Ascending aorta (tissue), 2 donors: ENCODE measurements around the gene SLC2A13. TPM values are rescaled to one million over a fixed set of nuclear protein-coding genes. Genes with fewer than 3 reads are reported as not detected.

Experiments used
- DNase-seq, 2 donors: peaks; one replicate each; pipeline ENCODE4 v3.0.0-alpha.2; 2019; ENCODE audit warnings: low spot score in 2 of 2
- H3K27ac ChIP-seq, 2 donors: fragments of 200-600 bp; sonication (generic); one replicate each; pipeline ENCODE4 v1.5.1; 2016 to 2017; ENCODE audit warnings: mild to moderate bottlenecking in 1 of 2
- H3K27me3 ChIP-seq: fragments of 200-600 bp; sonication (generic); one replicate; pipeline ENCODE4 v1.5.1; 2017
- H3K36me3 ChIP-seq, 2 donors: fragments of 200-600 bp; sonication (generic); one replicate each; pipeline ENCODE4 v1.5.1; 2016
- H3K4me1 ChIP-seq, 2 donors: fragments of 200-600 bp; sonication (generic); one replicate each; pipeline ENCODE4 v1.5.1; 2016 to 2017; ENCODE audit warnings: mild to moderate bottlenecking in 1 of 2
- H3K4me3 ChIP-seq, 2 donors: fragments of 200-600 bp; sonication (generic); one replicate each; pipeline ENCODE4 v1.5.1; 2016 to 2017; ENCODE audit warnings: mild to moderate bottlenecking in 1 of 2
- H3K9me3 ChIP-seq, 2 donors: fragments of 200-600 bp; sonication (generic); one replicate each; pipeline ENCODE4 v1.5.1; 2016
- intact Hi-C: fragments of 100-400 bp; cut with DNase I; formaldehyde crosslinking; loops from one replicate; pipeline ENCODE4 v1.15.1; 2023
- total RNA-seq: library from RNA; depleted of rRNA; stranded (reverse); fragments of >200 nt; gene quantifications from one replicate; pipeline ENCODE4 v1.1.0, GENCODE V29; 2016
- TF ChIP-seq, protein P1 (sequence below), 3 experiments: fragments of 200-600 bp in 2 of 3; fragments of 450-650 bp in 1 of 3; sonication (generic) in 2 of 3; IDR thresholded peaks; one replicate each; pipeline ENCODE4 v1.5.1; 2016 to 2019; ENCODE audit warnings: antibody characterized with exemption in 3 of 3, mild to moderate bottlenecking in 1 of 3, moderate library complexity in 1 of 3

The SLC2A13 gene
- total RNA-seq, 1 donor from 2014 or later = 23.5 TPM

DNA sequence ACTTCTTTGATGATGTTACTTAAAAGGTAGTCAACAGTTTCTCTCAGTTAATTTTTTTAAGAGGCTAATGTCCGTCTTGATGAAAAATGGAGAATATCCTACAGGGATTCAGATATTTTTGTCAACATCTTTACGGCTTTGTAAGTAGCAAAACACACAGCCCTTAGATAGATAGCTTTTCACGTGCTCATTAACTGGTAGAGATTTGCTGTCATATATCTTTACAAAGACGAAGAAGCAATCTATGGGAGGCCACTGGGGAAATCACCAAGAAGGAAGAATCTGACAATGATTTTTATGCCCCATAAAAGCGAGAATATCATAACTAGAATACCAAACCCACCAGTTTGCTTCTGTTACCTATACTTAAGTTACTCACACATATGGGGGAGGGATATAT is 121.2 kb downstream of the SLC2A13 start:
- TF ChIP-seq, protein P1, sequence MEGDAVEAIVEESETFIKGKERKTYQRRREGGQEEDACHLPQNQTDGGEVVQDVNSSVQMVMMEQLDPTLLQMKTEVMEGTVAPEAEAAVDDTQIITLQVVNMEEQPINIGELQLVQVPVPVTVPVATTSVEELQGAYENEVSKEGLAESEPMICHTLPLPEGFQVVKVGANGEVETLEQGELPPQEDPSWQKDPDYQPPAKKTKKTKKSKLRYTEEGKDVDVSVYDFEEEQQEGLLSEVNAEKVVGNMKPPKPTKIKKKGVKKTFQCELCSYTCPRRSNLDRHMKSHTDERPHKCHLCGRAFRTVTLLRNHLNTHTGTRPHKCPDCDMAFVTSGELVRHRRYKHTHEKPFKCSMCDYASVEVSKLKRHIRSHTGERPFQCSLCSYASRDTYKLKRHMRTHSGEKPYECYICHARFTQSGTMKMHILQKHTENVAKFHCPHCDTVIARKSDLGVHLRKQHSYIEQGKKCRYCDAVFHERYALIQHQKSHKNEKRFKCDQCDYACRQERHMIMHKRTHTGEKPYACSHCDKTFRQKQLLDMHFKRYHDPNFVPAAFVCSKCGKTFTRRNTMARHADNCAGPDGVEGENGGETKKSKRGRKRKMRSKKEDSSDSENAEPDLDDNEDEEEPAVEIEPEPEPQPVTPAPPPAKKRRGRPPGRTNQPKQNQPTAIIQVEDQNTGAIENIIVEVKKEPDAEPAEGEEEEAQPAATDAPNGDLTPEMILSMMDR (IDR thresholded peaks at IDR 0.05) = no peak
- H3K9me3 ChIP-seq = no peaks in the 10 kb centered on the region
- no peaks in the 10 kb centered on the region for H3K36me3 ChIP-seq
- intact Hi-C loops = no loop called here
- H3K4me1 ChIP-seq = no peaks in the 10 kb centered on the region
- DNase-seq = no peak
- H3K27ac ChIP-seq = no peak overlapping the region
- no peaks in the 10 kb centered on the region for H3K27me3 ChIP-seq
- no peak overlapping the region for H3K4me3 ChIP-seq

DNA sequence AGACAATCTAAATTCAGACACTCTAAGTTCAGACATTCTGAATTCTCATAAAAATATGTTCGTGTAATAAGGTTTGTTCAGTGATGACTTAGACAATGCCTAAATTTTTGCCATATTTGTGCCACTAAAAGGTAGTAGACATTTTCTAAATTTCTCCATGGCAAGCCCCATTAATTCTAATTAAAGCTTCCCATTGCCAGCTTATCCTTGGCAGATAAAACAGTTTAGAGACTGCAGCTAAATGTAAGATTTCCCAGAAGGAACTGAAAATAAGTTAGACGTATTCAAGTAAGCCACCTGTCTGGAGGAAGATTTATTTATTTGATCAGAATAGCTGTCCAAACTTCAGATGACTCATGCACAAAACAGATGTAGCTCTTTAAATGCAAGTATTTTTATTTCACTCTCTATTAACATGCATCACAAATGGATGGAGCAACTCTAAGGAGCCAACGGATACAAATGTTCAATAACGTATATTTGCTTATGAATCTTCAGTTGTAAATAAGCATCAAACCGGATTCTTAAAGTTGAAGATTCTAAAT is 130.4 kb downstream of the SLC2A13 start:
- Histone ChIP-seq H3K4me3 (no peak overlapping the region), H3K9me3 (peaks cover 0 to 4% of the 10 kb centered on the region in 2 donors), H3K27ac (no peak overlapping the region), H3K4me1 (no peaks in the 10 kb centered on the region), H3K27me3 (no peaks in the 10 kb centered on the region), H3K36me3 (no peaks in the 10 kb centered on the region)
- no peak for DNase-seq
- TF ChIP-seq, protein P1 (IDR thresholded peaks at IDR 0.05) = no peak
- intact Hi-C loops = no loop called here

DNA sequence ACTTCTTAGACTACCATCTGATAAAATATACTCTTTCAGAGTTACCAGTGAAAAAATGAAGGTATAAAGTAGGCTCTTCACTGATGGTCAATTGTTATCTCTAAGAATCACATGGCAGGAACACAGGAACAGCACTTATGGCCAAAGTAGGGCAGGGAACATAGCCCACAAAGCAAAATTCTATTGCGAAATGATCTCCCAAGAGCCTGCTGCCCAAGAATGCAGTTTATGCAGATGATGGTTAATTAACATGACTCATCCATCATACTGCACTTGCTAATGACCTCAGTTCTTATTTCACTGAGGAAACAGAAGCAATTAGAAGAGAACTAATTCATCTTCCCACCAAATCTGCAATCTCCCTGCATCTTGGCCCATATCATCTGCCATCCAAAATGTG is 133.8 kb downstream of the SLC2A13 start:
- peaks cover 0 to 5% of the 10 kb centered on the region in 2 donors for H3K9me3 ChIP-seq
- no peaks in the 10 kb centered on the region for H3K36me3 ChIP-seq
- no peak overlapping the region for H3K4me3 ChIP-seq
- intact Hi-C loops = no loop called here
- H3K27ac ChIP-seq = no peak overlapping the region
- DNase-seq = no peak
- TF ChIP-seq, protein P1 (IDR thresholded peaks at IDR 0.05) = no peak
- no peaks in the 10 kb centered on the region for H3K27me3 ChIP-seq
- no peaks in the 10 kb centered on the region for H3K4me1 ChIP-seq

DNA sequence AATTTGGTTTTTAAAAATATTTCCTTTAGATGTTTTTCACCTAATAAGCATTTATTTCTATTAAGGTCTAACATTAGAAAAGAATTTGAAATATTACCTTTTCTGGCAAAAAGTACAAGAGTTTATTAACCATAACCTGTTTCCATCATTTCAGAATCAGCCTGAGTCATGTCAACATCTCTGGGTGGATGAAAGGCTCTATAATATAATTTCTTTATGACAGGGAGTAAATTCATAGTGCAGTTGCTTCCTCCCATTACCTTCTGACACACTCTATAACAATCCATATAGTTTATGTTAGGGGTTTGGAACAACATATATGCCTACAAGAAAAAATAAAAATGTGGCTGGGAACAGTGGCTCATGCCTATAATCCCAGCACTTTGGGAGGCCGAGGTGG is 134.5 kb downstream of the SLC2A13 start:
- TF ChIP-seq, protein P1 (IDR thresholded peaks at IDR 0.05) = no peak
- no peak overlapping the region for H3K27ac ChIP-seq
- H3K9me3 ChIP-seq = peaks cover 0 to 5% of the 10 kb centered on the region in 2 donors
- DNase-seq = no peak
- no peaks in the 10 kb centered on the region for H3K27me3 ChIP-seq
- no peaks in the 10 kb centered on the region for H3K36me3 ChIP-seq
- intact Hi-C loops = no loop called here
- no peaks in the 10 kb centered on the region for H3K4me1 ChIP-seq
- no peak overlapping the region for H3K4me3 ChIP-seq

DNA sequence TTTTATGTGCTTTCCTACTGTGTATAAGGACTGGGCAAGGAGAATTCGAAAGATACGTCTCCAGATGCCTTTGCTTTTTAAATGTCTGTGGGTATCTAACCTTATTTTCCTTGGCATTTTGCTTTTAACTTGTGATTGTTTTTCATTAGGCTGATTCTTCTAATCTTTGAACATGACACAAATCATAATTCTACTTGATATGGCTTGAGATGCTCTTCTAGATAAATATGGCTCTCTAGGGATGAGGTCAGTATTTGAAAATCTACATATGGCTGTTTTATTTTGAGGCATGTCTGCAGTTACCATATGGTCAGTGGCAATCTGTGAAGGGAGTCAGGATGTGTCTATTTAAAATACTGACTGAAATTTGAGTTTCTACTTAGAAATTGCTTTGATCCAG is 139.2 kb downstream of the SLC2A13 start:
- TF ChIP-seq, protein P1 (IDR thresholded peaks at IDR 0.05) = no peak
- no peak overlapping the region for H3K4me3 ChIP-seq
- H3K36me3 ChIP-seq = no peaks in the 10 kb centered on the region
- H3K4me1 ChIP-seq = no peaks in the 10 kb centered on the region
- H3K9me3 ChIP-seq = peaks cover 0 to 5% of the 10 kb centered on the region in 2 donors
- no peaks in the 10 kb centered on the region for H3K27me3 ChIP-seq
- intact Hi-C loops = no loop called here
- H3K27ac ChIP-seq = no peak overlapping the region
- DNase-seq = no peak

DNA sequence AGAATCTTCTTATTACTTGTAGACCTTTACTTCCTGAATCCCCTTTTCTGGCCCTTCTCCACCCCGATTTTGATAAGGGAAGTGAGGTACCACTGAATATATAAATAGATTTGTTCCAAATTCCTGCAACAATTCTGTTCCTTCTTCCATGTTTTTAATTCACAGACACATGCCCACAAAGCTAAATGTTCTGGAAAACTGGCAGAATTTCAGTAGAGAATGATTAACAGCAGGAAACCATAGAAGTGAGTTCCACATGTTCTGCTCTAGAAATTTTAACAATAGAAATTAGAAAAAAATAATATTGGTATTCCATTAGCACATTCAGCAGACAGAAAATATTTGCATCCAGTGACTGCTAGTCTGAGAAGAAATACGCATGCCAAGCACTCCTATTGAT is 139.6 kb downstream of the SLC2A13 start:
- TF ChIP-seq, protein P1 (IDR thresholded peaks at IDR 0.05) = no peak
- intact Hi-C loops = no loop called here
- Histone ChIP-seq H3K4me3 (no peak overlapping the region), H3K36me3 (no peaks in the 10 kb centered on the region), H3K4me1 (no peaks in the 10 kb centered on the region), H3K9me3 (peaks cover 0 to 5% of the 10 kb centered on the region in 2 donors), H3K27ac (no peak overlapping the region), H3K27me3 (no peaks in the 10 kb centered on the region)
- no peak for DNase-seq
